Omental fat pad (tissue), 4 donors: ENCODE data around the gene CLTB. TPM values are rescaled to one million over a fixed set of nuclear protein-coding genes. Genes with fewer than 3 reads are reported as not detected.

Experiments used
- ATAC-seq: fragments of 150-250 bp; one replicate; pipeline ENCODE4 v1.9.1; 2016; ENCODE audit warnings: mild to moderate bottlenecking, moderate library complexity; ENCODE audit not compliant: low FRiP score
- DNase-seq: peaks from one replicate; pipeline ENCODE4 v3.0.0-alpha.2; 2019; ENCODE audit warnings: low spot score
- CTCF ChIP-seq, 3 donors: fragments of 450-650 bp; IDR thresholded peaks; one replicate each; pipeline ENCODE4 v1.5.1; 2016 to 2017; ENCODE audit warnings: antibody characterized with exemption in 3 of 3, mild to moderate bottlenecking in 3 of 3, moderate library complexity in 2 of 3
- total RNA-seq, 4 donors: library from RNA; depleted of rRNA; stranded (reverse); fragments of >200 nt; gene quantifications; one replicate each; pipeline ENCODE4 v1.1.0, GENCODE V29; 2016

CLTB gene
- total RNA-seq, 4 donors from 2014 or later: 119 to 171 (median 128) TPM

GRCh38 chr5:176401281-176402205 lies 14.8 kb downstream of the CLTB start:
- no peak for TF ChIP-seq CTCF (IDR thresholded peaks at IDR 0.05)
- DNase-seq (no peak), ATAC-seq (no peak)

DNA sequence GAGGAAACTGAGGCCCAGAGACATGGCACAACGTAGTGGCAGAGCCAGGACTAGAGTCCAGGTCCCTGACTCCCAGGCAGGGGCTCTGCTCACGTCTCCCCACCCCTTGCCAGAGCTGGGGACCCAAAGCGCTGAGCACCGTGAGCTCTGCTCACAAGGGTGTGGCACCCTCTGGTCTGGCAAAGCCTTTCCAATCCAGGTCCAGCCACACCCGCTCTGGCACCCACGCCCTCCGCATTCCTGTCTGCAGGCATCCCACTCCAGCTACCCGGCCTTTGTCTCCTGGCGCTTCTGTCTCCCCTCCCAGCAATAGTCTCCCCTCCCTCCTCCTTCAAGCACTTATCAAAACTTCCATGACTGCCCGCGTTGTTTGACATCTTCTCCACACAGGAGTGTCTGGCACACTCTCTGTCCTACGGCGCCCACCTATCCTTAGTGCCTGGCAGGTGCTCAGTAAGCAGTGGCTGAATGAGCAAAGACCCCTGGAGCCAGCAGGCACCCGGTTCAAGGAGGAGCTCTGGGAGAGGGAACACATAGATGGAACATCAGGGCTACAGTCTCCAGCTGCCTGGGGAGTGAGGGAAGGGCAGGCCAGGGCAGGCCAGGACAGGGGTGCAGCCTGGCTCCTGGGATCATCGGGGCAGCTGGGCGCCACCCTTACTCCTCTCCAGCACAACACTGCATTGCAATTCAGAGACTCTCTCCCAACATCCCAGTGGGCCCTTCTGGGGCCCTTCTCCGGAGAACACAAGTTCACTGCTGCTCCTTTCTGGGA lies 15.8 kb downstream of the CLTB start:
- DNase-seq (no peak), ATAC-seq (peak; percentile 28)
- TF ChIP-seq CTCF (IDR thresholded peaks at IDR 0.05): no peak

DNA sequence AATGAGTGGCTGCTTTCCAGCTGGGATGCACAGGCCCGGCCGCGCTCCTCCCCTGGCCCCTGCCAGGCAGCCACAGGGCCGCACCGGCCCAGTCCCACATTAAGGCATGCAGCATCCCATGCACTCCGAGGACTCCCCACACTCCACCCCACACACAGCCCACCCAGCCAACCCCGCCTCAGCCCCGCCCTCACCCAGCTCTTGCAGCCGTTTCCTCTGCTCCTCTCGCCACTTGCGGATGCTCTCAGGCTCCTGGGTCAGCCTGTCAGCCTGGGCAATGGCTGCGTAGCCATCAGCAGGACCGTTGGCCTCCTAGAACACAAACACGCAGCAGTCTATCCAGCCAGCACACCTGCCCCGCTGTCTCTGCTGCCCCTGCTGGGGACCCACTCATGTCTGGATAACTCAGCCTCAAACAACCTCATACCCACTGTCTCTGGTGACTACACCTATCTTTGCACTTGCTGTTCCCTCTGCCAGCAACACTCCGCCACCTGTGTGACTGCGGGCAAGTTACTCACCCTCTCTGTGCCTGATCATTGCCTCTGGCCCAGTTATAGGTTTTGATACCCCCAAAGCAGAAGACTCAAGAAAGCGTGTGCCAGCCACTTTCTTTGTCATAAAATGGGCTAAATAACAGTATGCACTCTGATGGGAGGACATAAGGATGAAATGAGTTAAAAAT lies 18.5 kb downstream of the CLTB start:
- DNase-seq (no peak), ATAC-seq (no peak)
- no peak for TF ChIP-seq CTCF (IDR thresholded peaks at IDR 0.05)

GRCh38 chr5:176396330-176396729 lies 20.0 kb downstream of the CLTB start:
- ATAC-seq (no peak), DNase-seq (no peak)
- no peak for TF ChIP-seq CTCF (IDR thresholded peaks at IDR 0.05)

DNA sequence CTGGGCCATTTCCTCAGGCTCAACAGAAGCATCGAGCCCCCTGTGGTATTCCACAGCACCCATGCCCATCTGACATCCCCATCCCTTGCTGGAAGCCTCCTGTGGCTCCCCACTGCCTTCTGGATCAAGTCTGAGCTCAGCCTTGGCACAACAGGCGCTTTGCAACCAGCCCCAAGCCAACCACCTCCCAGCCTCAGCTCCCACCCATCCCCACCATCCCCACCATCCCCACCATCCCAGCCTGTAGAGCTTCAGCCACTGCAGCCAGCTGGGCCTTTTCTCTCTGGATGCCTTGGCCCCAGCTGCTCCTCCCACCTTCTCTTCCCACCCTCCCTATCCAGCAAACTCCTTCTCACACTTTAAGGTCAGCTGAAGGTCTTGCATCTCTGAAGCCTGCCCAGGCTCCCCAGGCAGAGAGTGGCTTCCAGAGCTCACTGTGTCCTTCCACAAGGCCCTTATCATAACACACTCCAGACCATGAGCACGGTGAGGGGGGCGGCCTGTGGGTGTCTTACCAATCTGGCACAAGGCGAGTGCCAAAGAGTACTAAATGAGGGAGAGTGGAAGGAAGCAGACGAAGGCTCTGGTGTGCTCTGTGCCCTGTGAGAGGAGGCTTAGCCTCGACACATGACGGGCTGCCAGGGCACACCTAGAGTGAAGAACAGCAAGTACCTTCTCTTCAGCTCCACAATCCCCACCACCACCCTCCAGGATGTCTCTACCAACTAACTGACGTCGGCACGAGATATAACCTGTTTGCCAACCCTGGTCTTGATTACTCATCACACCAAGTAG lies 21.3 kb downstream of the CLTB start:
- DNase-seq: no peak
- no peak for TF ChIP-seq CTCF (IDR thresholded peaks at IDR 0.05)
- no peak for ATAC-seq

- TF ChIP-seq CTCF (IDR thresholded peaks at IDR 0.05): no peak
- DNase-seq (no peak), ATAC-seq (no peak)
Measured at GRCh38 chr5:176394096-176394495, 22.2 kb downstream of the CLTB start.
